Measurements from ENCODE around the gene PLCH1.

Gene PLCH1

GRCh38 chr3:155747946-155748290 is 3.0 kb upstream of the PLCH1 start:
- DNase-seq (ENCODE audit: insufficient read length, low spot score) (no peak), FAIRE-seq (no peak)
- no peak for TF ChIP-seq POU2F2 (IDR thresholded peaks at IDR 0.05; ENCODE audit: low read depth, low read length)
- no peak for TF ChIP-seq PAX5 (IDR thresholded peaks at IDR 0.05; ENCODE audit: insufficient read depth, low read length, severe bottlenecking)
- TF ChIP-seq SPI1 (IDR thresholded peaks at IDR 0.05; ENCODE audit: low read depth, low read length), result no peak
- no peak for TF ChIP-seq POLR2AphosphoS5 (IDR thresholded peaks at IDR 0.05; ENCODE audit: low read depth, low read length)
- TF ChIP-seq POLR2A (IDR thresholded peaks at IDR 0.05; ENCODE audit: low read depth, low read length), result no peak
- no peak for TF ChIP-seq TAF1 (IDR thresholded peaks at IDR 0.05; ENCODE audit: low read depth, low read length)

GRCh38 chr3:155747286-155747945 is 2.5 kb upstream of the PLCH1 start:
- FAIRE-seq, result no peak
- TF ChIP-seq SPI1 (IDR thresholded peaks at IDR 0.05; ENCODE audit: low read depth, low read length), result 0 out of 2 replicates have a peak, but pooled peaks have one; percentile 2
- TF ChIP-seq POLR2A (IDR thresholded peaks at IDR 0.05; ENCODE audit: low read depth, low read length), result no peak
- DNase-seq (ENCODE audit: insufficient read length, low spot score), result no peak

- TF ChIP-seq SPI1 (IDR thresholded peaks at IDR 0.05; ENCODE audit: low read depth, low read length), result no peak
- DNase-seq (ENCODE audit: insufficient read length, low spot score) (no peak), FAIRE-seq (no peak)
These were observed 1.8 kb upstream of the PLCH1 start for GRCh38 chr3:155746703-155747102.

GRCh38 chr3:155745795-155746550 is 1.1 kb upstream of the PLCH1 start:
- no peak for FAIRE-seq
- TF ChIP-seq PAX5 (IDR thresholded peaks at IDR 0.05; ENCODE audit: insufficient read depth, low read length, severe bottlenecking), result no peak
- no peak for TF ChIP-seq POLR2AphosphoS5 (IDR thresholded peaks at IDR 0.05; ENCODE audit: low read depth, low read length)
- TF ChIP-seq SPI1 (IDR thresholded peaks at IDR 0.05; ENCODE audit: low read depth, low read length), result no peak
- no peak for TF ChIP-seq TAF1 (IDR thresholded peaks at IDR 0.05; ENCODE audit: low read depth, low read length)
- no peak for DNase-seq (ENCODE audit: insufficient read length, low spot score)

- TF ChIP-seq POU2F2 (IDR thresholded peaks at IDR 0.05; ENCODE audit: low read depth, low read length) (no peak), PAX5 (IDR thresholded peaks at IDR 0.05; ENCODE audit: insufficient read depth, low read length, severe bottlenecking) (no peak), POLR2A (IDR thresholded peaks at IDR 0.05; ENCODE audit: low read depth, low read length) (no peak), TAF1 (IDR thresholded peaks at IDR 0.05; ENCODE audit: low read depth, low read length) (no peak), POLR2AphosphoS5 (IDR thresholded peaks at IDR 0.05; ENCODE audit: low read depth, low read length) (no peak), SPI1 (IDR thresholded peaks at IDR 0.05; ENCODE audit: low read depth, low read length) (no peak)
- peak; percentile 53 for DNase-seq (ENCODE audit: insufficient read length, low spot score)
These were observed 753 bp downstream of the PLCH1 start for GRCh38 chr3:155744010-155744625.

GRCh38 chr3:155743606-155744005 is 1.3 kb downstream of the PLCH1 start:
- DNase-seq (ENCODE audit: insufficient read length, low spot score) (no peak), FAIRE-seq (no peak)
- no peak for TF ChIP-seq PAX5 (IDR thresholded peaks at IDR 0.05; ENCODE audit: insufficient read depth, low read length, severe bottlenecking)
- no peak for TF ChIP-seq TAF1 (IDR thresholded peaks at IDR 0.05; ENCODE audit: low read depth, low read length)
- no peak for TF ChIP-seq POU2F2 (IDR thresholded peaks at IDR 0.05; ENCODE audit: low read depth, low read length)
- no peak for TF ChIP-seq POLR2AphosphoS5 (IDR thresholded peaks at IDR 0.05; ENCODE audit: low read depth, low read length)
- TF ChIP-seq SPI1 (IDR thresholded peaks at IDR 0.05; ENCODE audit: low read depth, low read length), result no peak
- no peak for TF ChIP-seq POLR2A (IDR thresholded peaks at IDR 0.05; ENCODE audit: low read depth, low read length)

More at GRCh38 chr3:155744010-155744625, 753 bp downstream of the PLCH1 start:
- no peak for FAIRE-seq

GRCh38 chr3:155742349-155742965 is 2.4 kb downstream of the PLCH1 start:
- no peak for DNase-seq (ENCODE audit: insufficient read length, low spot score)
- no peak for TF ChIP-seq PAX5 (IDR thresholded peaks at IDR 0.05; ENCODE audit: insufficient read depth, low read length, severe bottlenecking)
- no peak for TF ChIP-seq POLR2AphosphoS5 (IDR thresholded peaks at IDR 0.05; ENCODE audit: low read depth, low read length)
- no peak for TF ChIP-seq POU2F2 (IDR thresholded peaks at IDR 0.05; ENCODE audit: low read depth, low read length)
- TF ChIP-seq SPI1 (IDR thresholded peaks at IDR 0.05; ENCODE audit: low read depth, low read length), result no peak
- TF ChIP-seq POLR2A (IDR thresholded peaks at IDR 0.05; ENCODE audit: low read depth, low read length), result no peak
- TF ChIP-seq TAF1 (IDR thresholded peaks at IDR 0.05; ENCODE audit: low read depth, low read length), result no peak
- FAIRE-seq, result no peak

- TF ChIP-seq POLR2AphosphoS5 (IDR thresholded peaks at IDR 0.05; ENCODE audit: low read depth, low read length) (no peak), POLR2A (IDR thresholded peaks at IDR 0.05; ENCODE audit: low read depth, low read length) (no peak), TAF1 (IDR thresholded peaks at IDR 0.05; ENCODE audit: low read depth, low read length) (no peak), POU2F2 (IDR thresholded peaks at IDR 0.05; ENCODE audit: low read depth, low read length) (no peak), SPI1 (IDR thresholded peaks at IDR 0.05; ENCODE audit: low read depth, low read length) (no peak), PAX5 (IDR thresholded peaks at IDR 0.05; ENCODE audit: insufficient read depth, low read length, severe bottlenecking) (no peak)
- no peak for FAIRE-seq
- DNase-seq (ENCODE audit: insufficient read length, low spot score), result no peak
These were observed 3.3 kb downstream of the PLCH1 start for GRCh38 chr3:155741603-155742002.

- TF ChIP-seq SPI1 (IDR thresholded peaks at IDR 0.05; ENCODE audit: low read depth, low read length), result no peak
- TF ChIP-seq PAX5 (IDR thresholded peaks at IDR 0.05; ENCODE audit: insufficient read depth, low read length, severe bottlenecking), result no peak
- no peak for TF ChIP-seq POLR2AphosphoS5 (IDR thresholded peaks at IDR 0.05; ENCODE audit: low read depth, low read length)
- TF ChIP-seq TAF1 (IDR thresholded peaks at IDR 0.05; ENCODE audit: low read depth, low read length), result no peak
- no peak for TF ChIP-seq POLR2A (IDR thresholded peaks at IDR 0.05; ENCODE audit: low read depth, low read length)
- TF ChIP-seq POU2F2 (IDR thresholded peaks at IDR 0.05; ENCODE audit: low read depth, low read length), result no peak
- FAIRE-seq, result no peak
- no peak for DNase-seq (ENCODE audit: insufficient read length, low spot score)
These were observed 3.8 kb downstream of the PLCH1 start for GRCh38 chr3:155741101-155741500.

All from GM12891 (cell line).